C4-2B (cell line): ENCODE measurements around the gene NSD1.

ENCODE experiments used
- H3K27ac ChIP-seq: fragments of 450-650 bp; 2 replicates; pipeline ENCODE4 v1.5.1; 2017
- CTCF ChIP-seq: fragments of 450-650 bp; conservative IDR thresholded peaks from 2 replicates; pipeline ENCODE4 v1.5.1; 2017; ENCODE audit warnings: mild to moderate bottlenecking
- ZFX ChIP-seq: fragments of 450-650 bp; IDR thresholded peaks from 2 replicates; pipeline ENCODE4 v1.6.1; 2017

The NSD1 gene

DNA sequence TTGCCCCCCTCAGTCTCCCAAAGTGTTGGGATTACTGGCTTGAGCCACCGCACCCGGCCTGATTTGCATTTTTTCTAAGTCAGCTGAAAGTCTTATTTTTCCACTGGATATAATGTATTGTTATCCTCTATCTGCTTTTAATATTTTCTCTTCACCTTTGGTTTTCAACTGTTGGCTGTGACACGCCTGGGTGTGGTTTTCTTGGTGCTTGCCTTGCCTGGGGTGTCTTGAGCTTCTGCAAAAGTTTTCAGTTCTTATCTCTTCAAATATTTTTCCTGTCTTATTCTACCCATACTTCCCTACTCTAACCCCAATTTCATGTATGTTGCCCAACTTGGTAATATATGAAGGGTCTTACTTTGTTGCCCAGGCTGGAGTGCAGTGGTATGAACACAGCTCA is 182.4 kb downstream of the NSD1 start:
- no peak overlapping the region for H3K27ac ChIP-seq
- TF ChIP-seq CTCF (no peak), ZFX (no peak)

- peak; percentile 99 for TF ChIP-seq CTCF
- no peak for TF ChIP-seq ZFX
- no peak overlapping the region for H3K27ac ChIP-seq
Observed at GRCh38 chr5:177317959-177318377, 184.4 kb downstream of the NSD1 start.

- no peak overlapping the region for H3K27ac ChIP-seq
- TF ChIP-seq CTCF (no peak), ZFX (no peak)
Observed at GRCh38 chr5:177319913-177320588, 186.5 kb downstream of the NSD1 start.

DNA sequence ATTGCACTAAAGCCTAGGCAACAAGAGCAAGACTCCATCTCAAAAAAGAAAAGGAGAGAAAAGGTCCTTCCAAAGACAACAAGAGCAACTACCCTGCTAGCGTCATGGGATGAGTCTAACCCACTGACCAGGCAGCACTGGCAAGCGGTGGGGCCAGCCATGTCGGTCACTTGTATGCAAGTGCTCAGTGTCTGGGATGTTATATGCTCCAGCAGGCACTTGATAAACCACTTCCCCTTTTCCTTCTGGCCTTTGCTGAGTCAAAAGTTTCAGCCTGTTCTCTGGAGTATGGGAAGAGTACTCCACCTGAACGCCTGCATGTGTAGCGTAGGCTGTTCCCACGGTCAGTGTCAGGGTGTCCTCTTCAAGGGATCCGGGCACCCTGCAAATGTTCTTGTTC is 187.3 kb downstream of the NSD1 start:
- H3K27ac ChIP-seq, result no peak overlapping the region
- TF ChIP-seq ZFX, result no peak
- no peak for TF ChIP-seq CTCF

GRCh38 chr5:177325868-177326381 is 192.4 kb downstream of the NSD1 start:
- no peak overlapping the region for H3K27ac ChIP-seq
- TF ChIP-seq ZFX (no peak), CTCF (no peak)

DNA sequence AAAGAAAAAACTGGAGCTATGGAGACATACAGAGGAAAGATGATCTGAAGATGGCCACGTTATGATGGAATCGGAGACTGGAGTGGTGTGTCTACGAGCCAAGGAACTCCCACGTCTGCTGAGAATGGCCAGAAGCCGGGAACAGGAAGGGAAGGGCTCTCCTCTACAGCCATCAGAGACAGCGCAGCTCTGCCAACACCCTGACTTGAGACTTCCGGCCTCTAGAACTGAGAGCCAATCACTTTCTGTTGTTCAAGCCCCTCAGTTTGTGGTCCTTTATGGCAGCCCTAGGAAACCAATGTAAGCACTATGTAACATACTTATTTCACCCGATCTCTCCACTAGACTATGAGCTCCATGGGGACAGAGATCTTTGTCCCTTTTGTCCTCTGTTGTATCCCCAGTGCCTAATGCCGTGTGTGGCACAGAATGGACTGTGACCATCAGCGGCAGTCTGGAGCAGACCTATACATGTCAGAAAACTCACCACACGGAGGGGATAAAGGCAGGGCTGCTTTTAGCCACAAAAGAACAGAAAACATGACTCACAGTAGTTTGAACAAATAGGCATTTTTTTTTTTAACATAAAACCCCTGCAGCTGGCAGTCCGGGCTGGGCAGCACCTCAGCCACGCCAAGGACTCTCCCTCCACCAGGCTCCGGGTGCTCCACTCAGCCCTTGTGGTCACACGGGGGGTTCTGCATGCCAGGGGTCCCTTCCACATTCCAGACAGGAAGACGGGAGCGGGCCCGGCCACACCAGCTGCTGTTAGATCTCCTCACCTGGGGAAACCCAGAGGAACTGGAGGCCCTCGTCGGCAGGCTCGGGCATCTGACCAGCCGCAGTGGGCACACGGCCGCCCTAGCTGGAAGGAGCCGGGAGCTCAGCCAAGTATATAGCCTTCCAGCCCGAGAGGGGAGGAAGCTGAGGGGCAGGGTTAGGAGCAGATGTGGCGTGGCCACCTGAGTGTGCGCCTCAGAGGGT is 194.3 kb downstream of the NSD1 start:
- H3K27ac ChIP-seq, result no peak overlapping the region
- TF ChIP-seq ZFX (no peak), CTCF (no peak)
